WTC11 (cell line): Measurements from ENCODE around the gene FMNL2.

Experiments
- CBFB ChIP-seq: sonication (generic); formaldehyde crosslinking; IDR thresholded peaks from 2 replicates; pipeline ENCODE4 v1.8.1; 2022; ENCODE audit warnings: mild to moderate bottlenecking, low read depth, missing genetic modification reagents
- CREM ChIP-seq: sonication (generic); formaldehyde crosslinking; IDR thresholded peaks from 2 replicates; pipeline ENCODE4 v1.8.1; 2022; ENCODE audit warnings: mild to moderate bottlenecking, missing genetic modification reagents, moderate library complexity
- JUN ChIP-seq: sonication (generic); formaldehyde crosslinking; IDR thresholded peaks from 2 replicates; pipeline ENCODE4 v1.8.0; 2023; ENCODE audit warnings: mild to moderate bottlenecking, missing genetic modification reagents
- TF ChIP-seq, protein P1 (sequence below): fragments of 200-600 bp; IDR thresholded peaks from 2 replicates; pipeline ENCODE4 v1.8.0; 2022; ENCODE audit warnings: antibody characterized with exemption
- TF ChIP-seq, protein P2 (sequence below): sonication (generic); formaldehyde crosslinking; IDR thresholded peaks from 2 replicates; pipeline ENCODE4 v1.8.1; 2023; ENCODE audit warnings: mild to moderate bottlenecking, missing genetic modification reagents

GRCh38 chr2:152560873-152561595 is 226.1 kb downstream of the FMNL2 start:
- TF ChIP-seq CREM (CRISPR knock-in tag) (no peak), JUN (CRISPR knock-in tag) (no peak), CBFB (no peak)
- TF ChIP-seq, protein P1, sequence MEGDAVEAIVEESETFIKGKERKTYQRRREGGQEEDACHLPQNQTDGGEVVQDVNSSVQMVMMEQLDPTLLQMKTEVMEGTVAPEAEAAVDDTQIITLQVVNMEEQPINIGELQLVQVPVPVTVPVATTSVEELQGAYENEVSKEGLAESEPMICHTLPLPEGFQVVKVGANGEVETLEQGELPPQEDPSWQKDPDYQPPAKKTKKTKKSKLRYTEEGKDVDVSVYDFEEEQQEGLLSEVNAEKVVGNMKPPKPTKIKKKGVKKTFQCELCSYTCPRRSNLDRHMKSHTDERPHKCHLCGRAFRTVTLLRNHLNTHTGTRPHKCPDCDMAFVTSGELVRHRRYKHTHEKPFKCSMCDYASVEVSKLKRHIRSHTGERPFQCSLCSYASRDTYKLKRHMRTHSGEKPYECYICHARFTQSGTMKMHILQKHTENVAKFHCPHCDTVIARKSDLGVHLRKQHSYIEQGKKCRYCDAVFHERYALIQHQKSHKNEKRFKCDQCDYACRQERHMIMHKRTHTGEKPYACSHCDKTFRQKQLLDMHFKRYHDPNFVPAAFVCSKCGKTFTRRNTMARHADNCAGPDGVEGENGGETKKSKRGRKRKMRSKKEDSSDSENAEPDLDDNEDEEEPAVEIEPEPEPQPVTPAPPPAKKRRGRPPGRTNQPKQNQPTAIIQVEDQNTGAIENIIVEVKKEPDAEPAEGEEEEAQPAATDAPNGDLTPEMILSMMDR = no peak
- TF ChIP-seq, protein P2, sequence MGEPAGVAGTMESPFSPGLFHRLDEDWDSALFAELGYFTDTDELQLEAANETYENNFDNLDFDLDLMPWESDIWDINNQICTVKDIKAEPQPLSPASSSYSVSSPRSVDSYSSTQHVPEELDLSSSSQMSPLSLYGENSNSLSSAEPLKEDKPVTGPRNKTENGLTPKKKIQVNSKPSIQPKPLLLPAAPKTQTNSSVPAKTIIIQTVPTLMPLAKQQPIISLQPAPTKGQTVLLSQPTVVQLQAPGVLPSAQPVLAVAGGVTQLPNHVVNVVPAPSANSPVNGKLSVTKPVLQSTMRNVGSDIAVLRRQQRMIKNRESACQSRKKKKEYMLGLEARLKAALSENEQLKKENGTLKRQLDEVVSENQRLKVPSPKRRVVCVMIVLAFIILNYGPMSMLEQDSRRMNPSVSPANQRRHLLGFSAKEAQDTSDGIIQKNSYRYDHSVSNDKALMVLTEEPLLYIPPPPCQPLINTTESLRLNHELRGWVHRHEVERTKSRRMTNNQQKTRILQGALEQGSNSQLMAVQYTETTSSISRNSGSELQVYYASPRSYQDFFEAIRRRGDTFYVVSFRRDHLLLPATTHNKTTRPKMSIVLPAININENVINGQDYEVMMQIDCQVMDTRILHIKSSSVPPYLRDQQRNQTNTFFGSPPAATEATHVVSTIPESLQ (CRISPR knock-in tag) = no peak
